SK-N-SH (cell line): ENCODE data around the gene LRTM2. TPM values are rescaled to one million over a fixed set of nuclear protein-coding genes. Genes with fewer than 3 reads are reported as not detected.

Experiments used
- CTCF ChIA-PET: fragments of 300-600, 350-600 bp; formaldehyde crosslinking; extraction: SDS; loops from one replicate; lab custom pipeline; 2021; lab: Yijun Ruan, JAX
- POLR2A ChIA-PET: fragments of 350-600 bp; sonication (Branson Sonifier 250); formaldehyde crosslinking; extraction: SDS; loops from one replicate; lab custom pipeline; 2020; ENCODE audit warnings: antibody characterized with exemption, inconsistent platforms; lab: Yijun Ruan, JAX
- DNase-seq: peaks from one replicate; pipeline ENCODE4 v3.0.0; 2012
- H2AFZ ChIP-seq: fragments of 200-600 bp; sonication (generic); 2 replicates; pipeline ENCODE4 v1.8.1; 2016; ENCODE audit warnings: antibody characterized with exemption, mild to moderate bottlenecking, low read depth
- H3F3A ChIP-seq: fragments of 200-600 bp; sonication (generic); replicated peaks from 2 replicates; pipeline ENCODE3; 2016; ENCODE audit warnings: antibody characterized with exemption, mild to moderate bottlenecking; ENCODE audit not compliant: insufficient read depth
- H3K27ac ChIP-seq, 2 experiments: fragments of 200-500 bp in 1 of 2; fragments of 200-600 bp in 1 of 2; sonication (Bioruptor generic) in 1 of 2; sonication (generic), shearing (Covaris generic) in 1 of 2; 2 replicates each; pipeline versions ENCODE4 v1.5.1 to v1.6.1; 2014 to 2016; ENCODE audit warnings: low read depth in 2 of 2, inconsistent platforms in 1 of 2, low read length in 1 of 2, mild to moderate bottlenecking in 1 of 2, mixed read lengths in 1 of 2
- H3K27me3 ChIP-seq: fragments of 200-600 bp; sonication (generic), shearing (Covaris generic); 2 replicates; pipeline ENCODE4 v1.6.1; 2016; ENCODE audit warnings: mixed run types; ENCODE audit not compliant: insufficient read depth
- H3K36me3 ChIP-seq, 2 experiments: fragments of 200-500 bp in 1 of 2; fragments of 200-600 bp in 1 of 2; sonication (Bioruptor generic) in 1 of 2; sonication (generic) in 1 of 2; replicated peaks in 1 of 2; 2 replicates each; pipeline versions ENCODE3 to v1.5.1; 2014 to 2016; ENCODE audit warnings: low read length in 1 of 2, mild to moderate bottlenecking in 1 of 2; ENCODE audit not compliant: insufficient read depth in 2 of 2, control insufficient read depth in 1 of 2
- H3K4me1 ChIP-seq, 2 experiments: fragments of 200-500 bp in 1 of 2; fragments of 200-600 bp in 1 of 2; sonication (Bioruptor generic) in 1 of 2; sonication (generic), shearing (Covaris generic) in 1 of 2; 2 replicates each; pipeline versions ENCODE4 v1.5.1 to v1.6.1; 2014 to 2016; ENCODE audit warnings: low read depth in 1 of 2, low read length in 1 of 2, mixed run types in 1 of 2; ENCODE audit not compliant: insufficient read depth in 2 of 2, control insufficient read depth in 1 of 2
- H3K4me2 ChIP-seq: fragments of 200-600 bp; sonication (generic), shearing (Covaris generic); 2 replicates; pipeline ENCODE4 v1.6.1; 2017; ENCODE audit warnings: mixed run types
- H3K4me3 ChIP-seq, 2 experiments: fragments of 200-500 bp in 1 of 2; fragments of 200-600 bp in 1 of 2; sonication (Bioruptor generic) in 1 of 2; sonication (generic), shearing (Covaris generic) in 1 of 2; 2 replicates each; pipeline versions ENCODE4 v1.5.1 to v1.8.1; 2014 to 2016; ENCODE audit warnings: low read depth in 2 of 2, inconsistent platforms in 1 of 2, low read length in 1 of 2, mild to moderate bottlenecking in 1 of 2, mixed read lengths in 1 of 2, moderate library complexity in 1 of 2
- H3K79me2 ChIP-seq: fragments of 200-600 bp; sonication (generic); 2 replicates; pipeline ENCODE4 v1.8.1; 2017; ENCODE audit warnings: mild to moderate bottlenecking; ENCODE audit not compliant: insufficient read depth
- H3K9ac ChIP-seq: fragments of 200-600 bp; sonication (generic); 2 replicates; pipeline ENCODE4 v1.6.1; 2017; ENCODE audit warnings: mixed run types
- H3K9me2 ChIP-seq: fragments of 200-600 bp; sonication (generic); 2 replicates; pipeline ENCODE4 v1.6.1; 2017; ENCODE audit warnings: mixed run types
- H3K9me3 ChIP-seq: fragments of 200-600 bp; sonication (generic); 2 replicates; pipeline ENCODE4 v1.6.1; 2017; ENCODE audit warnings: mixed run types, mild to moderate bottlenecking, moderate library complexity
- H4K20me1 ChIP-seq: fragments of 200-600 bp; sonication (generic); 2 replicates; pipeline ENCODE4 v1.6.1; 2017; ENCODE audit warnings: mild to moderate bottlenecking, mixed run types; ENCODE audit not compliant: insufficient read depth
- EZH2phosphoT487 ChIP-seq: fragments of 200-600 bp; sonication (generic); IDR thresholded peaks from 2 replicates; pipeline ENCODE4 v1.6.1; 2017; ENCODE audit warnings: low read depth, mixed run types, mild to moderate bottlenecking, antibody characterized with exemption, moderate library complexity, borderline replicate concordance
- JUND ChIP-seq: IDR thresholded peaks from 2 replicates; pipeline ENCODE4 v1.4.0; 2012
- PBX3 ChIP-seq: IDR thresholded peaks from 2 replicates; pipeline ENCODE4; 2012
- POLR2AphosphoS5 ChIP-seq: IDR thresholded peaks from 2 replicates; pipeline ENCODE4 v1.6.1; 2012; ENCODE audit warnings: low read depth, low read length
- RAD21 ChIP-seq: IDR thresholded peaks from 2 replicates; pipeline ENCODE4 v1.6.1; 2012; ENCODE audit warnings: mild to moderate bottlenecking, low read length
- RFX5 ChIP-seq: IDR thresholded peaks from 2 replicates; pipeline ENCODE4 v1.6.1; 2012; ENCODE audit warnings: mild to moderate bottlenecking, improper control_type of control experiment, low read length
- SIN3A ChIP-seq: IDR thresholded peaks from 2 replicates; pipeline ENCODE4 v1.6.1; 2012; ENCODE audit warnings: low read depth, mild to moderate bottlenecking, low read length, moderate library complexity, borderline replicate concordance
- TEAD4 ChIP-seq: IDR thresholded peaks from 2 replicates; pipeline ENCODE4 v1.4.0; 2012; ENCODE audit warnings: mild to moderate bottlenecking, borderline replicate concordance; ENCODE audit not compliant: insufficient read depth
- WGBS: methylation state at CpG from one replicate; pipeline ENCODE4 v1.1.6; 2017; ENCODE audit warnings: low lambda C conversion rate; 5-methylcytosine and 5-hydroxymethylcytosine counted together
- polyA plus RNA-seq, 3 experiments: library from polyadenylated mRNA; depleted of rRNA; stranded (reverse); fragments of >200 nt; gene quantifications; 2 replicates each; pipeline ENCODE4 v1.2.3, GENCODE V29; 2012
- TF ChIP-seq, protein P1 (sequence below): fragments of 200-600 bp; sonication (generic); IDR thresholded peaks from 2 replicates; pipeline ENCODE4 v1.6.1; 2017; ENCODE audit warnings: antibody characterized with exemption, mild to moderate bottlenecking, moderate library complexity
- TF ChIP-seq, protein P2 (sequence below): fragments of 150-350 bp; IDR thresholded peaks from 2 replicates; pipeline ENCODE4 v1.6.1; 2017; ENCODE audit warnings: antibody characterized with exemption, low read length, low read depth, borderline replicate concordance
- TF ChIP-seq, protein P3 (sequence below): IDR thresholded peaks from 2 replicates; pipeline ENCODE4 v1.6.1; 2012; ENCODE audit warnings: mild to moderate bottlenecking, low read depth, low read length, moderate library complexity

The LRTM2 gene
- polyA plus RNA-seq, 1 of the 3 experiments (the other 2 are of a cell fraction): not detected

DNA sequence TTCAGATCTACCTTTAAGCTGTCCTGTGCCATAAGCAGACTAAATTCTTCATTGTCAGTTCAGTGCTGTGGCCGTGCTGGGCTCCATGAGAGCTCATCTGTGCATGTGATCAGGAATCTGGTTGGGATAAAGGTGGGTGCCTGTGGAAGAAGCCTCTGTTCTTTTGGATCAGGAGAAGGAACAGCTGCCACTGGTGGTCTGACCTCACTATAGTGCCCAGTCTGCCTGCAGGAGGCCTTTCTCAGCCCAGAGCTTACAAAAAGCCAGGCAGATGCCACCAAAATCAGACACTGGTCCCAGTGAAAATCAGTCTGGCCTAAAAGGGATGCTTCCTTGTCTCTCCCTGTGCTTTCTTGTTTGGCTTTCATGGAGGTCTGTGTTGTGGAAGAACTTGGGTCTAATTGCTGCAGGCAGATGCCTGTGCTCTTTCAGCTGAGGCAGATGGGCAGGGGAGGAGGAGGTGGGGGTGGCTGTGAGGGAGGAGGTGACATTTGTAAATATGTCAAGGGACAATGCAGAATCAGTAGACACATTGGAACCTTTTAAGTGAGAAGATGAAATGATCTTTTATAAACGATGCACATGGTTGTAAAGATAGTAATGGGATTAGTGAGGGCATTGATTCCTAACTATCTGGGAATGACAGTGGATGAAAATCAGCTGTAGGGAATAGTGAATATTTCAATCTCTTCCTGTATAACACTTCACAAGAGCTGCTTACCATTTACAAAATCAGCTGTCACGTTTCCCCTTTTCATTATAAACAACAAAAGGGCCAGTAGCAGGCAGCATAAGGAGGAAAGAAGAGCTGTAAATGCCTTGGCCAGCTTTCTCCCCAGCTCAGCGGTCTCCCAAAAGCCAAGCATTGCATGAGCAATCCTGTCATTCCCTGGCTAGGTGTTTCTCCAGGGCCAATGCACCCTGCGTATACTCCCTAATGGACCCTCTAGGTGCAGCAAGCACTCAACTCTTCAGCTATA is 53.5 kb downstream of the LRTM2 start:
- no peaks in the 10 kb centered on the region for H3K36me3 ChIP-seq
- H4K20me1 ChIP-seq: no peaks in the 10 kb centered on the region
- ChIA-PET POLR2A (interaction anchor here (0.5 kb wide), 1 partner anchor 127 kb away, joined by 3 read pairs; no protein-coding TSS in a partner anchor), CTCF (interaction anchor here (1.0 to 2.4 kb wide), 2 partner anchors 66 to 76 kb away, joined by 3 to 8 read pairs; no protein-coding TSS in a partner anchor)
- no peak for TF ChIP-seq EZH2phosphoT487
- TF ChIP-seq, protein P1, sequence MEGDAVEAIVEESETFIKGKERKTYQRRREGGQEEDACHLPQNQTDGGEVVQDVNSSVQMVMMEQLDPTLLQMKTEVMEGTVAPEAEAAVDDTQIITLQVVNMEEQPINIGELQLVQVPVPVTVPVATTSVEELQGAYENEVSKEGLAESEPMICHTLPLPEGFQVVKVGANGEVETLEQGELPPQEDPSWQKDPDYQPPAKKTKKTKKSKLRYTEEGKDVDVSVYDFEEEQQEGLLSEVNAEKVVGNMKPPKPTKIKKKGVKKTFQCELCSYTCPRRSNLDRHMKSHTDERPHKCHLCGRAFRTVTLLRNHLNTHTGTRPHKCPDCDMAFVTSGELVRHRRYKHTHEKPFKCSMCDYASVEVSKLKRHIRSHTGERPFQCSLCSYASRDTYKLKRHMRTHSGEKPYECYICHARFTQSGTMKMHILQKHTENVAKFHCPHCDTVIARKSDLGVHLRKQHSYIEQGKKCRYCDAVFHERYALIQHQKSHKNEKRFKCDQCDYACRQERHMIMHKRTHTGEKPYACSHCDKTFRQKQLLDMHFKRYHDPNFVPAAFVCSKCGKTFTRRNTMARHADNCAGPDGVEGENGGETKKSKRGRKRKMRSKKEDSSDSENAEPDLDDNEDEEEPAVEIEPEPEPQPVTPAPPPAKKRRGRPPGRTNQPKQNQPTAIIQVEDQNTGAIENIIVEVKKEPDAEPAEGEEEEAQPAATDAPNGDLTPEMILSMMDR: no peak
- no peak for TF ChIP-seq POLR2AphosphoS5
- TF ChIP-seq RAD21: no peak
- TF ChIP-seq RFX5: no peak
- TF ChIP-seq, protein P2, sequence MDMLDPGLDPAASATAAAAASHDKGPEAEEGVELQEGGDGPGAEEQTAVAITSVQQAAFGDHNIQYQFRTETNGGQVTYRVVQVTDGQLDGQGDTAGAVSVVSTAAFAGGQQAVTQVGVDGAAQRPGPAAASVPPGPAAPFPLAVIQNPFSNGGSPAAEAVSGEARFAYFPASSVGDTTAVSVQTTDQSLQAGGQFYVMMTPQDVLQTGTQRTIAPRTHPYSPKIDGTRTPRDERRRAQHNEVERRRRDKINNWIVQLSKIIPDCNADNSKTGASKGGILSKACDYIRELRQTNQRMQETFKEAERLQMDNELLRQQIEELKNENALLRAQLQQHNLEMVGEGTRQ: no peak
- TF ChIP-seq, protein P3, sequence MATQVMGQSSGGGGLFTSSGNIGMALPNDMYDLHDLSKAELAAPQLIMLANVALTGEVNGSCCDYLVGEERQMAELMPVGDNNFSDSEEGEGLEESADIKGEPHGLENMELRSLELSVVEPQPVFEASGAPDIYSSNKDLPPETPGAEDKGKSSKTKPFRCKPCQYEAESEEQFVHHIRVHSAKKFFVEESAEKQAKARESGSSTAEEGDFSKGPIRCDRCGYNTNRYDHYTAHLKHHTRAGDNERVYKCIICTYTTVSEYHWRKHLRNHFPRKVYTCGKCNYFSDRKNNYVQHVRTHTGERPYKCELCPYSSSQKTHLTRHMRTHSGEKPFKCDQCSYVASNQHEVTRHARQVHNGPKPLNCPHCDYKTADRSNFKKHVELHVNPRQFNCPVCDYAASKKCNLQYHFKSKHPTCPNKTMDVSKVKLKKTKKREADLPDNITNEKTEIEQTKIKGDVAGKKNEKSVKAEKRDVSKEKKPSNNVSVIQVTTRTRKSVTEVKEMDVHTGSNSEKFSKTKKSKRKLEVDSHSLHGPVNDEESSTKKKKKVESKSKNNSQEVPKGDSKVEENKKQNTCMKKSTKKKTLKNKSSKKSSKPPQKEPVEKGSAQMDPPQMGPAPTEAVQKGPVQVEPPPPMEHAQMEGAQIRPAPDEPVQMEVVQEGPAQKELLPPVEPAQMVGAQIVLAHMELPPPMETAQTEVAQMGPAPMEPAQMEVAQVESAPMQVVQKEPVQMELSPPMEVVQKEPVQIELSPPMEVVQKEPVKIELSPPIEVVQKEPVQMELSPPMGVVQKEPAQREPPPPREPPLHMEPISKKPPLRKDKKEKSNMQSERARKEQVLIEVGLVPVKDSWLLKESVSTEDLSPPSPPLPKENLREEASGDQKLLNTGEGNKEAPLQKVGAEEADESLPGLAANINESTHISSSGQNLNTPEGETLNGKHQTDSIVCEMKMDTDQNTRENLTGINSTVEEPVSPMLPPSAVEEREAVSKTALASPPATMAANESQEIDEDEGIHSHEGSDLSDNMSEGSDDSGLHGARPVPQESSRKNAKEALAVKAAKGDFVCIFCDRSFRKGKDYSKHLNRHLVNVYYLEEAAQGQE: no peak
- no peak for TF ChIP-seq PBX3
- TF ChIP-seq SIN3A: no peak
- TF ChIP-seq JUND: no peak
- no peak for TF ChIP-seq TEAD4
- H3K79me2 ChIP-seq: no peaks in the 10 kb centered on the region
- DNase-seq: peak; percentile 32
- no peak overlapping the region for H3K4me3 ChIP-seq
- no peak overlapping the region for H3K9ac ChIP-seq
- peaks cover 7% of the 10 kb centered on the region for H3F3A ChIP-seq
- H3K4me2 ChIP-seq: no peak overlapping the region
- WGBS: 28% methylated on average over 5 of the region's 5 CpGs
- H3K4me1 ChIP-seq: peaks cover 0 to 4% of the 10 kb centered on the region in 2 experiments; a peak in 1 of 4 replicates
- H3K9me2 ChIP-seq: no peaks in the 10 kb centered on the region
- H2AFZ ChIP-seq: no peak overlapping the region
- H3K27ac ChIP-seq: no peak overlapping the region
- peaks cover 23% of the 10 kb centered on the region; the same call in 1 of the 2 replicates for H3K27me3 ChIP-seq
- no peaks in the 10 kb centered on the region for H3K9me3 ChIP-seq
